HepG2 (cell line): ENCODE results near the gene DHCR7. TPM values are rescaled to one million over a fixed set of nuclear protein-coding genes. Genes with fewer than 3 reads are reported as not detected.

ENCODE experiments used
- ATAC-seq: fragments of 200-7000 bp; cut with Tn5 transposase; 3 replicates; pipeline ENCODE4 v1.9.1; 2020; ENCODE audit warnings: mild to moderate bottlenecking, moderate library complexity
- BruUV-seq: library from RNA; stranded (reverse); fragments of 400-500 nt; replicated peaks from 2 replicates; lab custom pipeline; 2021; lab: Mats Ljungman, UMichigan
- CTCF ChIA-PET: fragments of 300-600 bp; formaldehyde crosslinking; extraction: SDS; loops from one replicate; lab custom pipeline; 2021; ENCODE audit warnings: low total read pairs, inconsistent platforms, low intra/inter-chr PET ratio; lab: Yijun Ruan, JAX
- POLR2A ChIA-PET: fragments of 350-600 bp; sonication (Branson Sonifier 250); formaldehyde crosslinking; loops from one replicate; lab custom pipeline; 2020; ENCODE audit warnings: antibody characterized with exemption, inconsistent platforms; lab: Yijun Ruan, JAX
- DNase-seq: peaks from one replicate; pipeline ENCODE4 v3.0.0-alpha.2; 2015; ENCODE audit warnings: low spot score
- FAIRE-seq: peaks from 3 replicates; lab custom pipeline; 2011; peaks lifted over from hg19 to GRCh38; lab: Jason Lieb, UNC
- H2AFZ ChIP-seq: one replicate; pipeline ENCODE4 v1.6.1; 2011; ENCODE audit warnings: low read length, inconsistent platforms
- H3K27ac ChIP-seq: fragments of 300-600 bp; 3 replicates; pipeline ENCODE4 v1.8.0; 2011; ENCODE audit warnings: mixed run types, mild to moderate bottlenecking, mixed read lengths, low read length, inconsistent platforms; ENCODE audit not compliant: insufficient read depth; ENCODE audit errors: extremely low read length
- H3K27me3 ChIP-seq, 2 experiments: fragments of 200-600 bp in 1 of 2; 2 replicates in 1 of 2; 3 replicates in 1 of 2; pipeline versions ENCODE4 v1.6.0 to v1.8.0; 2011; ENCODE audit warnings: low read length in 2 of 2, mild to moderate bottlenecking in 2 of 2, moderate library complexity in 2 of 2, inconsistent platforms in 1 of 2; ENCODE audit not compliant: insufficient read depth in 2 of 2, control insufficient read depth in 1 of 2
- H3K36me3 ChIP-seq, 2 experiments: fragments of 200-600 bp in 1 of 2; replicated peaks in 1 of 2; 2 replicates in 1 of 2; 3 replicates in 1 of 2; pipeline versions ENCODE4 v1.5.1 to v1.8.0; 2011; ENCODE audit warnings: low read length in 2 of 2, inconsistent platforms in 1 of 2; ENCODE audit not compliant: insufficient read depth in 2 of 2, control insufficient read depth in 1 of 2
- H3K4me1 ChIP-seq: 2 replicates; pipeline ENCODE4 v1.5.1; 2012; ENCODE audit warnings: low read length, inconsistent platforms; ENCODE audit not compliant: insufficient read depth
- H3K4me2 ChIP-seq: 2 replicates; pipeline ENCODE4 v1.6.0; 2011; ENCODE audit warnings: low read depth, low read length, inconsistent platforms
- H3K4me3 ChIP-seq, 3 experiments: fragments of 200-600 bp in 1 of 3; sonication (generic), shearing (Covaris generic) in 1 of 3; replicated peaks in 1 of 3; 2 replicates each; pipeline ENCODE4 v1.5.1; 2011 to 2016; ENCODE audit warnings: low read length in 3 of 3, inconsistent platforms in 2 of 3, low read depth in 2 of 3, mild to moderate bottlenecking in 2 of 3, control low read depth in 1 of 3, mixed read lengths in 1 of 3; ENCODE audit not compliant: insufficient read depth in 1 of 3
- H3K79me2 ChIP-seq: one replicate; pipeline ENCODE4 v1.6.1; 2011; ENCODE audit warnings: low read length, inconsistent platforms; ENCODE audit not compliant: insufficient read depth
- H3K9ac ChIP-seq: 2 replicates; pipeline ENCODE4 v1.6.0; 2011; ENCODE audit warnings: mild to moderate bottlenecking, low read depth, low read length, inconsistent platforms; ENCODE audit not compliant: insufficient read depth
- H3K9me3 ChIP-seq: 2 replicates; pipeline ENCODE4 v1.5.1; 2012; ENCODE audit warnings: mild to moderate bottlenecking, low read length
- H4K20me1 ChIP-seq: 2 replicates; pipeline ENCODE4 v1.6.0; 2011; ENCODE audit warnings: inconsistent platforms, mild to moderate bottlenecking, low read length, moderate library complexity; ENCODE audit not compliant: insufficient read depth
- FOXP1 ChIP-seq, 2 experiments: fragments of 450-650 bp in 1 of 2; IDR thresholded peaks; 2 replicates each; pipeline ENCODE4 v1.6.1; 2017 to 2018; ENCODE audit warnings: antibody characterized with exemption in 1 of 2
- KAT7 ChIP-seq: IDR thresholded peaks from 2 replicates; pipeline ENCODE4 v1.6.1; 2018; ENCODE audit warnings: borderline replicate concordance, missing compliant biosample characterization
- LRRFIP1 ChIP-seq: sonication (generic); formaldehyde crosslinking; conservative IDR thresholded peaks from 2 replicates; pipeline ENCODE4 v1.4.0; 2020; ENCODE audit warnings: missing genetic modification reagents
- MIXL1 ChIP-seq: IDR thresholded peaks from 2 replicates; pipeline ENCODE4 v1.6.1; 2016
- NCOA2 ChIP-seq: sonication (generic); formaldehyde crosslinking; IDR thresholded peaks from 2 replicates; pipeline ENCODE4 v1.8.0; 2022; ENCODE audit warnings: inconsistent platforms
- TBL1XR1 ChIP-seq: fragments of 150-350 bp; IDR thresholded peaks from 2 replicates; pipeline ENCODE4 v1.6.1; 2014; ENCODE audit warnings: borderline replicate concordance, low read length; ENCODE audit not compliant: partially characterized antibody
- TOE1 ChIP-seq: sonication (generic); formaldehyde crosslinking; IDR thresholded peaks from 2 replicates; pipeline ENCODE4 v1.4.0; 2020; ENCODE audit warnings: mild to moderate bottlenecking, missing genetic modification reagents
- XRCC5 ChIP-seq: fragments of 200-400 bp; formaldehyde crosslinking; optimal IDR thresholded peaks from 2 replicates; pipeline ENCODE3; 2017; ENCODE audit warnings: mild to moderate bottlenecking, low read length
- ZBTB7B ChIP-seq: sonication (generic); formaldehyde crosslinking; IDR thresholded peaks from 2 replicates; pipeline ENCODE4 v1.4.0; 2020; ENCODE audit warnings: missing genetic modification reagents
- ZKSCAN5 ChIP-seq: sonication (generic); formaldehyde crosslinking; IDR thresholded peaks from 2 replicates; pipeline ENCODE4 v1.5.1; 2020; ENCODE audit warnings: mild to moderate bottlenecking, missing genetic modification reagents
- ZNF652 ChIP-seq: IDR thresholded peaks from 2 replicates; pipeline ENCODE4 v1.6.1; 2016; ENCODE audit warnings: low read depth, borderline replicate concordance
- ZNF674 ChIP-seq: sonication (generic); formaldehyde crosslinking; IDR thresholded peaks from 2 replicates; pipeline ENCODE4 v1.5.0; 2020; ENCODE audit warnings: low read depth, mild to moderate bottlenecking, missing genetic modification reagents
- ZNF790 ChIP-seq: sonication (generic); formaldehyde crosslinking; IDR thresholded peaks from 2 replicates; pipeline ENCODE4 v1.8.0; 2022; ENCODE audit warnings: missing genetic modification reagents, mild to moderate bottlenecking, borderline replicate concordance
- ZSCAN5A ChIP-seq: sonication (generic); formaldehyde crosslinking; IDR thresholded peaks from 2 replicates; pipeline ENCODE4 v1.8.0; 2022; ENCODE audit warnings: mild to moderate bottlenecking, missing genetic modification reagents, borderline replicate concordance
- WGBS: methylation state at CpG from one replicate; pipeline ENCODE4 v1.1.6; 2017; ENCODE audit warnings: low lambda C conversion rate; 5-methylcytosine and 5-hydroxymethylcytosine counted together
- in situ Hi-C: cut with HindIII; loops from 2 replicates; pipeline ENCODE4 v1.10.0; 2017; ENCODE audit warnings: low pct_unique_long_range_greater_than_20kb; ENCODE audit not compliant: extremely low pct_ligation_motif_present
- intact Hi-C: fragments of 100-400 bp; cut with micrococcal nuclease; formaldehyde crosslinking; loops from one replicate; pipeline ENCODE4 v1.10.0; 2022; ENCODE audit not compliant: unreplicated experiment
- polyA plus RNA-seq, 8 experiments: library from polyadenylated mRNA; depleted of rRNA in 3 of 8; stranded (reverse) in 7 of 8; unstranded in 1 of 8; fragments of >200 nt; fragmentation: Illumina TruSeq in 4 of 8; extraction: Trizol in 4 of 8; gene quantifications; 2 replicates each; pipeline versions ENCODE4 v1.2.1 to v1.2.3, GENCODE V29; 2011 to 2016; ENCODE audit warnings: low read depth in 4 of 8, missing spikeins in 1 of 8, mixed read lengths in 1 of 8; ENCODE audit not compliant: insufficient read depth in 1 of 8
- total RNA-seq, 5 experiments: library from RNA; depleted of rRNA; stranded (reverse); fragments of >200 nt; fragmentation: Illumina TruSeq; extraction: Trizol; gene quantifications; 2 replicates each; pipeline ENCODE4 v1.2.3, GENCODE V29; 2016; ENCODE audit warnings: low read depth in 1 of 5

DHCR7 gene
- total and polyA plus RNA-seq, 2 of the 13 experiments (the other 11 are each of a cell fraction or from before 2014, with no cell fraction given): 96.0 to 143 TPM

- no peak for TF ChIP-seq LRRFIP1
- TF ChIP-seq MIXL1 (CRISPR knock-in tag): no peak
- Histone ChIP-seq H3K4me3 (no peak overlapping the region), H2AFZ (no peak overlapping the region), H3K27ac (no peak overlapping the region), H3K9me3 (peaks cover 4% of the 10 kb centered on the region; the same call in 1 of the 2 replicates), H3K9ac (no peak overlapping the region), H4K20me1 (no peaks in the 10 kb centered on the region), H3K4me1 (no peaks in the 10 kb centered on the region), H3K27me3 (no peaks in the 10 kb centered on the region), H3K79me2 (no peaks in the 10 kb centered on the region), H3K4me2 (no peak overlapping the region), H3K36me3 (peaks cover 28 to 55% of the 10 kb centered on the region in 2 experiments; a peak in 4 of 5 replicates)
- FAIRE-seq: no peak
- 100% methylated on average over 16 of the region's 33 CpGs for WGBS
- ChIA-PET POLR2A (no interaction called here), CTCF (no interaction called here)
- DNase-seq: no peak
- no peak for ATAC-seq
- no TSS peak for BruUV-seq
- intact Hi-C loops: no loop called here
- in situ Hi-C loops: no loop called here
These were observed 25.0 kb upstream of the DHCR7 start for GRCh38 chr11:71472941-71473792.

GRCh38 chr11:71472357-71472885, 24.2 kb upstream of the DHCR7 start:
- ChIA-PET CTCF (no interaction called here), POLR2A (no interaction called here)
- Histone ChIP-seq H2AFZ (no peak overlapping the region), H3K9ac (no peak overlapping the region), H3K4me2 (no peak overlapping the region), H4K20me1 (no peaks in the 10 kb centered on the region), H3K27ac (no peak overlapping the region), H3K79me2 (no peaks in the 10 kb centered on the region), H3K9me3 (peaks cover 4% of the 10 kb centered on the region; the same call in 1 of the 2 replicates), H3K4me1 (no peaks in the 10 kb centered on the region), H3K36me3 (peaks cover 25 to 48% of the 10 kb centered on the region in 2 experiments; a peak in 4 of 5 replicates), H3K27me3 (no peaks in the 10 kb centered on the region), H3K4me3 (no peak overlapping the region)
- BruUV-seq: no TSS peak
- 97% methylated on average over 10 of the region's 10 CpGs for WGBS
- no peak for DNase-seq
- no peak for FAIRE-seq
- intact Hi-C loops: no loop called here
- in situ Hi-C loops: no loop called here
- ATAC-seq: no peak
- TF ChIP-seq TOE1 (CRISPR knock-in tag): no peak
- no peak for TF ChIP-seq XRCC5
- TF ChIP-seq ZNF790 (CRISPR knock-in tag): no peak
- no peak for TF ChIP-seq ZKSCAN5
- no peak for TF ChIP-seq ZSCAN5A (CRISPR knock-in tag)
- no peak for TF ChIP-seq ZNF674 (CRISPR knock-in tag)
- TF ChIP-seq FOXP1 (IDR thresholded peaks at IDR 0.05): no peak
- no peak for TF ChIP-seq FOXP1 (CRISPR knock-in tag; IDR thresholded peaks at IDR 0.05)
- TF ChIP-seq TBL1XR1: no peak
- TF ChIP-seq KAT7 (CRISPR knock-in tag): no peak
- no peak for TF ChIP-seq ZNF652 (CRISPR knock-in tag)
- TF ChIP-seq NCOA2 (CRISPR knock-in tag): no peak
- TF ChIP-seq ZBTB7B (CRISPR knock-in tag): no peak
